Measurements from ENCODE around the gene PLA2G4D.

PLA2G4D gene

GRCh38 chr15:42111924-42112323 lies 17.6 kb upstream of the PLA2G4D start:
- no peaks in the 10 kb centered on the region for H3K36me3 Mint-ChIP-seq (ENCODE audit: low read depth)
- no peak overlapping the region for H3K4me3 Mint-ChIP-seq
- peaks cover 45% of the 10 kb centered on the region for H3K4me1 Mint-ChIP-seq (ENCODE audit: low read depth)

GRCh38 chr15:42110367-42110766 lies 16.0 kb upstream of the PLA2G4D start:
- no peaks in the 10 kb centered on the region for H3K36me3 Mint-ChIP-seq (ENCODE audit: low read depth)
- no peaks in the 10 kb centered on the region for H3K27me3 Mint-ChIP-seq
- no peaks in the 10 kb centered on the region for H3K9me3 Mint-ChIP-seq
- H3K4me1 Mint-ChIP-seq (ENCODE audit: low read depth): peaks cover 57% of the 10 kb centered on the region
- intact Hi-C loops (cut with micrococcal nuclease): no loop called here
- H3K27ac Mint-ChIP-seq: no peak overlapping the region
- H3K4me3 Mint-ChIP-seq: no peak overlapping the region

More at GRCh38 chr15:42111924-42112323, 17.6 kb upstream of the PLA2G4D start:
- H3K9me3 Mint-ChIP-seq: peaks cover 8% of the 10 kb centered on the region
- no peaks in the 10 kb centered on the region for H3K27me3 Mint-ChIP-seq
- no peak overlapping the region for H3K27ac Mint-ChIP-seq
- intact Hi-C loops (cut with micrococcal nuclease): no loop called here

GRCh38 chr15:42108806-42109205 lies 14.4 kb upstream of the PLA2G4D start:
- peaks cover 73% of the 10 kb centered on the region for H3K4me1 Mint-ChIP-seq (ENCODE audit: low read depth)
- no peaks in the 10 kb centered on the region for H3K9me3 Mint-ChIP-seq
- H3K4me3 Mint-ChIP-seq: no peak overlapping the region
- intact Hi-C loops (cut with micrococcal nuclease): no loop called here
- H3K27me3 Mint-ChIP-seq: no peaks in the 10 kb centered on the region
- H3K27ac Mint-ChIP-seq: no peak overlapping the region
- no peaks in the 10 kb centered on the region for H3K36me3 Mint-ChIP-seq (ENCODE audit: low read depth)

- Mint-ChIP-seq H3K4me1 (ENCODE audit: low read depth) (peaks cover 74% of the 10 kb centered on the region), H3K27ac (no peak overlapping the region), H3K36me3 (ENCODE audit: low read depth) (no peaks in the 10 kb centered on the region), H3K9me3 (no peaks in the 10 kb centered on the region), H3K27me3 (no peaks in the 10 kb centered on the region), H3K4me3 (no peak overlapping the region)
- intact Hi-C loops (cut with micrococcal nuclease): no loop called here
These were observed 13.8 kb upstream of the PLA2G4D start for GRCh38 chr15:42108189-42108588.

- no peaks in the 10 kb centered on the region for H3K9me3 Mint-ChIP-seq
- H3K27ac Mint-ChIP-seq: no peak overlapping the region
- no peak overlapping the region for H3K4me3 Mint-ChIP-seq
- intact Hi-C loops (cut with micrococcal nuclease): no loop called here
- H3K27me3 Mint-ChIP-seq: no peaks in the 10 kb centered on the region
- peaks cover 74% of the 10 kb centered on the region for H3K4me1 Mint-ChIP-seq (ENCODE audit: low read depth)
- no peaks in the 10 kb centered on the region for H3K36me3 Mint-ChIP-seq (ENCODE audit: low read depth)
These were observed 13.1 kb upstream of the PLA2G4D start for GRCh38 chr15:42107473-42107872.

GRCh38 chr15:42106288-42106687 lies 11.9 kb upstream of the PLA2G4D start:
- no peaks in the 10 kb centered on the region for H3K9me3 Mint-ChIP-seq
- H3K27ac Mint-ChIP-seq: no peak overlapping the region
- H3K4me1 Mint-ChIP-seq (ENCODE audit: low read depth): peaks cover 71% of the 10 kb centered on the region
- no peaks in the 10 kb centered on the region for H3K36me3 Mint-ChIP-seq (ENCODE audit: low read depth)
- no peak overlapping the region for H3K4me3 Mint-ChIP-seq
- intact Hi-C loops (cut with micrococcal nuclease): no loop called here
- H3K27me3 Mint-ChIP-seq: no peaks in the 10 kb centered on the region

GRCh38 chr15:42104095-42104891 lies 9.9 kb upstream of the PLA2G4D start:
- peaks cover 65% of the 10 kb centered on the region for H3K4me1 Mint-ChIP-seq (ENCODE audit: low read depth)
- intact Hi-C loops (cut with micrococcal nuclease): no loop called here
- H3K9me3 Mint-ChIP-seq: no peaks in the 10 kb centered on the region
- no peak overlapping the region for H3K4me3 Mint-ChIP-seq
- H3K36me3 Mint-ChIP-seq (ENCODE audit: low read depth): no peaks in the 10 kb centered on the region
- no peak overlapping the region for H3K27ac Mint-ChIP-seq
- no peaks in the 10 kb centered on the region for H3K27me3 Mint-ChIP-seq

- Mint-ChIP-seq H3K36me3 (ENCODE audit: low read depth) (no peaks in the 10 kb centered on the region), H3K27ac (no peak overlapping the region), H3K4me3 (no peak overlapping the region), H3K4me1 (ENCODE audit: low read depth) (peaks cover 49% of the 10 kb centered on the region), H3K27me3 (no peaks in the 10 kb centered on the region), H3K9me3 (no peaks in the 10 kb centered on the region)
- intact Hi-C loops (cut with micrococcal nuclease): no loop called here
These were observed 8.4 kb upstream of the PLA2G4D start for GRCh38 chr15:42102646-42103235.

- no peaks in the 10 kb centered on the region for H3K36me3 Mint-ChIP-seq (ENCODE audit: low read depth)
- intact Hi-C loops (cut with micrococcal nuclease): no loop called here
- H3K4me1 Mint-ChIP-seq (ENCODE audit: low read depth): peaks cover 40% of the 10 kb centered on the region
- H3K27me3 Mint-ChIP-seq: no peaks in the 10 kb centered on the region
- H3K9me3 Mint-ChIP-seq: no peaks in the 10 kb centered on the region
- H3K4me3 Mint-ChIP-seq: no peak overlapping the region
- H3K27ac Mint-ChIP-seq: no peak overlapping the region
These were observed 7.5 kb upstream of the PLA2G4D start for GRCh38 chr15:42101861-42102260.

- H3K36me3 Mint-ChIP-seq (ENCODE audit: low read depth): no peaks in the 10 kb centered on the region
- no peaks in the 10 kb centered on the region for H3K27me3 Mint-ChIP-seq
- peaks cover 27% of the 10 kb centered on the region for H3K4me1 Mint-ChIP-seq (ENCODE audit: low read depth)
- H3K9me3 Mint-ChIP-seq: no peaks in the 10 kb centered on the region
- intact Hi-C loops (cut with micrococcal nuclease): no loop called here
- peak overlapping the region; percentile 55 for H3K27ac Mint-ChIP-seq
- H3K4me3 Mint-ChIP-seq: no peak overlapping the region
These were observed 5.8 kb upstream of the PLA2G4D start for GRCh38 chr15:42100021-42100800.

GRCh38 chr15:42097018-42097417 lies 2.7 kb upstream of the PLA2G4D start:
- H3K36me3 Mint-ChIP-seq (ENCODE audit: low read depth): no peaks in the 10 kb centered on the region
- H3K4me3 Mint-ChIP-seq: no peak overlapping the region
- H3K4me1 Mint-ChIP-seq (ENCODE audit: low read depth): peaks cover 12% of the 10 kb centered on the region
- intact Hi-C loops (cut with micrococcal nuclease): no loop called here
- H3K27me3 Mint-ChIP-seq: no peaks in the 10 kb centered on the region
- H3K27ac Mint-ChIP-seq: no peak overlapping the region
- H3K9me3 Mint-ChIP-seq: no peaks in the 10 kb centered on the region

GRCh38 chr15:42093966-42094365 lies 396 bp downstream of the PLA2G4D start:
- Mint-ChIP-seq H3K27ac (no peak overlapping the region), H3K36me3 (ENCODE audit: low read depth) (no peaks in the 10 kb centered on the region), H3K4me3 (no peak overlapping the region), H3K9me3 (no peaks in the 10 kb centered on the region), H3K27me3 (peaks cover 2% of the 10 kb centered on the region), H3K4me1 (ENCODE audit: low read depth) (no peaks in the 10 kb centered on the region)
- intact Hi-C loops (cut with micrococcal nuclease): no loop called here

- Mint-ChIP-seq H3K9me3 (no peaks in the 10 kb centered on the region), H3K27me3 (peaks cover 5% of the 10 kb centered on the region), H3K27ac (no peak overlapping the region), H3K4me1 (ENCODE audit: low read depth) (no peaks in the 10 kb centered on the region), H3K4me3 (no peak overlapping the region), H3K36me3 (ENCODE audit: low read depth) (no peaks in the 10 kb centered on the region)
- intact Hi-C loops (cut with micrococcal nuclease): no loop called here
These were observed 1.7 kb downstream of the PLA2G4D start for GRCh38 chr15:42092398-42093318.
